ENCODE data around the gene GSK3A.

GSK3A gene

GRCh38 chr19:42275517-42275916 lies 33.1 kb upstream of the GSK3A start:
- no peak for TF ChIP-seq CTCF (IDR thresholded peaks at IDR 0.05; ENCODE audit: low read depth, low read length)
- Histone ChIP-seq H3K36me3 (peaks cover 43% of the 10 kb centered on the region), H3K27me3 (no peaks in the 10 kb centered on the region), H3K9me3 (no peaks in the 10 kb centered on the region), H3K4me3 (ENCODE audit: low read depth, low read length) (no peak overlapping the region), H3K4me1 (peaks cover 21% of the 10 kb centered on the region)
- DNase-seq: no peak

- no peak for DNase-seq
- H3K27me3 ChIP-seq: no peaks in the 10 kb centered on the region
- no peak for TF ChIP-seq CTCF (IDR thresholded peaks at IDR 0.05; ENCODE audit: low read depth, low read length)
- peaks cover 21% of the 10 kb centered on the region for H3K4me1 ChIP-seq
- H3K4me3 ChIP-seq (ENCODE audit: low read depth, low read length): no peak overlapping the region
- H3K36me3 ChIP-seq: peaks cover 43% of the 10 kb centered on the region
- H3K9me3 ChIP-seq: no peaks in the 10 kb centered on the region
Observed at GRCh38 chr19:42275103-42275502, 32.7 kb upstream of the GSK3A start.

GRCh38 chr19:42274065-42274682 lies 31.8 kb upstream of the GSK3A start:
- TF ChIP-seq CTCF (IDR thresholded peaks at IDR 0.05; ENCODE audit: low read depth, low read length): no peak
- Histone ChIP-seq H3K4me3 (ENCODE audit: low read depth, low read length) (no peak overlapping the region), H3K9me3 (no peaks in the 10 kb centered on the region), H3K4me1 (peaks cover 17% of the 10 kb centered on the region), H3K27me3 (no peaks in the 10 kb centered on the region), H3K36me3 (peaks cover 43% of the 10 kb centered on the region)
- DNase-seq: no peak

- Histone ChIP-seq H3K4me3 (ENCODE audit: low read depth, low read length) (no peak overlapping the region), H3K4me1 (peaks cover 11% of the 10 kb centered on the region), H3K9me3 (no peaks in the 10 kb centered on the region), H3K36me3 (peaks cover 43% of the 10 kb centered on the region), H3K27me3 (no peaks in the 10 kb centered on the region)
- no peak for DNase-seq
- TF ChIP-seq CTCF (IDR thresholded peaks at IDR 0.05; ENCODE audit: low read depth, low read length): no peak
Observed at GRCh38 chr19:42273407-42274064, 31.1 kb upstream of the GSK3A start.

- no peaks in the 10 kb centered on the region for H3K9me3 ChIP-seq
- TF ChIP-seq CTCF (IDR thresholded peaks at IDR 0.05; ENCODE audit: low read depth, low read length): no peak
- peaks cover 5% of the 10 kb centered on the region for H3K4me1 ChIP-seq
- DNase-seq: no peak
- H3K27me3 ChIP-seq: no peaks in the 10 kb centered on the region
- peaks cover 43% of the 10 kb centered on the region for H3K36me3 ChIP-seq
- no peak overlapping the region for H3K4me3 ChIP-seq (ENCODE audit: low read depth, low read length)
Observed at GRCh38 chr19:42272989-42273406, 30.6 kb upstream of the GSK3A start.

GRCh38 chr19:42272535-42272897 lies 30.1 kb upstream of the GSK3A start:
- Histone ChIP-seq H3K4me1 (peaks cover under 1% of the 10 kb centered on the region), H3K9me3 (no peaks in the 10 kb centered on the region), H3K27me3 (no peaks in the 10 kb centered on the region), H3K4me3 (ENCODE audit: low read depth, low read length) (no peak overlapping the region), H3K36me3 (peaks cover 43% of the 10 kb centered on the region)
- TF ChIP-seq CTCF (IDR thresholded peaks at IDR 0.05; ENCODE audit: low read depth, low read length): no peak
- no peak for DNase-seq
